ENCODE measurements around the gene AR. TPM values are rescaled to one million over a fixed set of nuclear protein-coding genes. Genes with fewer than 3 reads are reported as not detected.

Gene AR
- total and polyA plus RNA-seq, 4 donors = 2.8 to 67.4 (median 22.9) TPM

- no peak for TF ChIP-seq SP1 (IDR thresholded peaks at IDR 0.05)
Measured at GRCh38 chrX:67596839-67597790, 53.3 kb downstream of the AR start (continued).

- TF ChIP-seq FOXA1 (IDR thresholded peaks at IDR 0.05) (no peak), ZBTB33 (IDR thresholded peaks at IDR 0.05) (no peak), GABPA (IDR thresholded peaks at IDR 0.05 in 1 of 2, conservative IDR thresholded peaks at IDR 0.05 in 1 of 2) (no peak), HNF4G (IDR thresholded peaks at IDR 0.05) (no peak), HNF4A (conservative IDR thresholded peaks at IDR 0.05) (no peak), FOXA2 (IDR thresholded peaks at IDR 0.05) (no peak), TAF1 (conservative IDR thresholded peaks at IDR 0.05) (no peak), RAD21 (IDR thresholded peaks at IDR 0.05) (no peak), RXRA (IDR thresholded peaks at IDR 0.05) (no peak), JUND (IDR thresholded peaks at IDR 0.05) (no peak), EGR1 (IDR thresholded peaks at IDR 0.05; ENCODE audit: low read depth in 2 of 2) (no peak), YY1 (IDR thresholded peaks at IDR 0.05) (no peak), REST (IDR thresholded peaks at IDR 0.05) (no peak), SP1 (IDR thresholded peaks at IDR 0.05) (no peak), NR2F2 (IDR thresholded peaks at IDR 0.05) (no peak)
- TF ChIP-seq, protein P1, sequence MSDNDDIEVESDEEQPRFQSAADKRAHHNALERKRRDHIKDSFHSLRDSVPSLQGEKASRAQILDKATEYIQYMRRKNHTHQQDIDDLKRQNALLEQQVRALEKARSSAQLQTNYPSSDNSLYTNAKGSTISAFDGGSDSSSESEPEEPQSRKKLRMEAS (IDR thresholded peaks at IDR 0.05) = no peak
- TF ChIP-seq, protein P2, sequence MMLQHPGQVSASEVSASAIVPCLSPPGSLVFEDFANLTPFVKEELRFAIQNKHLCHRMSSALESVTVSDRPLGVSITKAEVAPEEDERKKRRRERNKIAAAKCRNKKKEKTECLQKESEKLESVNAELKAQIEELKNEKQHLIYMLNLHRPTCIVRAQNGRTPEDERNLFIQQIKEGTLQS (IDR thresholded peaks at IDR 0.05) = no peak
- TF ChIP-seq, protein P3, sequence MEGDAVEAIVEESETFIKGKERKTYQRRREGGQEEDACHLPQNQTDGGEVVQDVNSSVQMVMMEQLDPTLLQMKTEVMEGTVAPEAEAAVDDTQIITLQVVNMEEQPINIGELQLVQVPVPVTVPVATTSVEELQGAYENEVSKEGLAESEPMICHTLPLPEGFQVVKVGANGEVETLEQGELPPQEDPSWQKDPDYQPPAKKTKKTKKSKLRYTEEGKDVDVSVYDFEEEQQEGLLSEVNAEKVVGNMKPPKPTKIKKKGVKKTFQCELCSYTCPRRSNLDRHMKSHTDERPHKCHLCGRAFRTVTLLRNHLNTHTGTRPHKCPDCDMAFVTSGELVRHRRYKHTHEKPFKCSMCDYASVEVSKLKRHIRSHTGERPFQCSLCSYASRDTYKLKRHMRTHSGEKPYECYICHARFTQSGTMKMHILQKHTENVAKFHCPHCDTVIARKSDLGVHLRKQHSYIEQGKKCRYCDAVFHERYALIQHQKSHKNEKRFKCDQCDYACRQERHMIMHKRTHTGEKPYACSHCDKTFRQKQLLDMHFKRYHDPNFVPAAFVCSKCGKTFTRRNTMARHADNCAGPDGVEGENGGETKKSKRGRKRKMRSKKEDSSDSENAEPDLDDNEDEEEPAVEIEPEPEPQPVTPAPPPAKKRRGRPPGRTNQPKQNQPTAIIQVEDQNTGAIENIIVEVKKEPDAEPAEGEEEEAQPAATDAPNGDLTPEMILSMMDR (IDR thresholded peaks at IDR 0.05; ENCODE audit: low read depth, low read length, missing input control) = no peak
- Histone ChIP-seq H3K36me3 (ENCODE audit: control insufficient read depth in 4 of 4, insufficient read depth in 3 of 4, low read depth in 1 of 4, low read length in 3 of 4) (no peaks in the 10 kb centered on the region), H3K4me3 (ENCODE audit: low read depth in 1 of 3, low read length in 3 of 3) (no peak overlapping the region), H3K9ac (ENCODE audit: low read depth in 1 of 2, low read length in 2 of 2) (no peak overlapping the region), H3K9me3 (ENCODE audit: control insufficient read depth in 4 of 4, low read length in 3 of 4) (no peaks in the 10 kb centered on the region), H3K4me1 (ENCODE audit: control insufficient read depth in 4 of 4, insufficient read depth in 4 of 4, low read length in 3 of 4) (peaks cover 0 to 8% (median 6%) of the 10 kb centered on the region in 4 donors), H3K27ac (ENCODE audit: low read depth in 1 of 2, low read length in 2 of 2) (no peak overlapping the region), H3K27me3 (ENCODE audit: control insufficient read depth in 4 of 4, insufficient read depth in 4 of 4, low read length in 3 of 4) (peaks cover 0 to 5% (median 0%) of the 10 kb centered on the region in 4 donors)
- WGBS = 76% methylated on average over 3 of the region's 3 CpGs
- DNase-seq (ENCODE audit: low spot score) = no peak
Measured at GRCh38 chrX:67599532-67599931, 55.7 kb downstream of the AR start.

Measured in liver (tissue), 9 donors.